ENCODE data around the gene TMEM120B. TPM values are rescaled to one million over a fixed set of nuclear protein-coding genes. Genes with fewer than 3 reads are reported as not detected.

TMEM120B gene
- total RNA-seq, 4 donors from 2014 or later = 1.9 to 19.9 (median 4.5) TPM

GRCh38 chr12:121792607-121793439 is 80.3 kb downstream of the TMEM120B start:
- H3K27ac ChIP-seq = peak overlapping the region; percentile 100
- no peaks in the 10 kb centered on the region for H3K9me3 ChIP-seq
- intact Hi-C loops (cut with DNase I; ENCODE audit: low total_unique reads) (loop anchor here (5.0 kb wide), 1 partner anchor 96 kb away; no protein-coding TSS in a partner anchor), in situ Hi-C loops (cut with MboI; ENCODE audit: low pct_ligation_motif_present in 1 of 4, low pct_unique_long_range_greater_than_20kb in 1 of 4, low sequenced_read_pairs in 3 of 4) (loop anchor here in 3 of 4 donors (5.0 to 10.0 kb wide), 3 partner anchors 92 to 101 kb away; partner anchors contain the start of gene PSMD9 (in 1 of the 3))
- WGBS, 2 donors (ENCODE audit: low coverage in 1 of 2) = 34 to 70% methylated on average over 2 to 41 of the region's 48 CpGs
- DNase-seq = peak; percentile 61
- H3K4me1 ChIP-seq = peaks cover 34 to 88% (median 55%) of the 10 kb centered on the region in 4 donors
- no peaks in the 10 kb centered on the region for H3K27me3 ChIP-seq
- no peaks in the 10 kb centered on the region for H3K36me3 ChIP-seq
- H3K4me3 ChIP-seq = peak overlapping the region; percentile 43 to 58 (median 50)
- no peak for TF ChIP-seq POLR2AphosphoS5 (IDR thresholded peaks at IDR 0.05)
- TF ChIP-seq EP300 (IDR thresholded peaks at IDR 0.05; ENCODE audit: low read depth) = no peak
- TF ChIP-seq POLR2A (IDR thresholded peaks at IDR 0.05) = no peak
- TF ChIP-seq CTCF (IDR thresholded peaks at IDR 0.05) = no peak

- TF ChIP-seq POLR2A (IDR thresholded peaks at IDR 0.05) (peak; percentile 53), CTCF (IDR thresholded peaks at IDR 0.05) (no peak), POLR2AphosphoS5 (IDR thresholded peaks at IDR 0.05) (peak in 2 of 3 donors; percentile 40 to 68), EP300 (IDR thresholded peaks at IDR 0.05; ENCODE audit: low read depth) (no peak)
- Histone ChIP-seq H3K27ac (peak within 1 kb of the TSS; percentile 100), H3K27me3 (no peaks in the 10 kb centered on the region), H3K4me3 (peak within 1 kb of the TSS; percentile 43 to 58 (median 50)), H3K9me3 (no peaks in the 10 kb centered on the region), H3K36me3 (no peaks in the 10 kb centered on the region), H3K4me1 (peaks cover 40 to 88% (median 61%) of the 10 kb centered on the region in 4 donors)
- DNase-seq = peak; percentile 73
- in situ Hi-C loops (cut with MboI; ENCODE audit: low pct_ligation_motif_present in 1 of 4, low pct_unique_long_range_greater_than_20kb in 1 of 4, low sequenced_read_pairs in 3 of 4) (loop anchor here in 3 of 4 donors (5.0 to 10.0 kb wide), 3 partner anchors 91 to 101 kb away; partner anchors contain the start of gene PSMD9 (in 1 of the 3)), intact Hi-C loops (cut with DNase I; ENCODE audit: low total_unique reads) (loop anchor here (5.0 kb wide), 1 partner anchor 96 kb away; no protein-coding TSS in a partner anchor)
- WGBS, 2 donors (ENCODE audit: low coverage in 1 of 2) = 0% methylated on average over 8 of the region's 36 CpGs; no CpG with 5 or more reads in 1 of the 2 donors
Observed at GRCh38 chr12:121793440-121793837, 80.9 kb downstream of the TMEM120B start, which contains the start of gene RHOF. Gene RHOF (minus strand): TSS chr12:121793688. CDS start chr12:121793633, 55 bp downstream.

- WGBS, 2 donors (ENCODE audit: low coverage in 1 of 2) = 1% methylated on average over 33 of the region's 59 CpGs; no CpG with 5 or more reads in 1 of the 2 donors
- Histone ChIP-seq H3K27me3 (no peaks in the 10 kb centered on the region), H3K4me3 (peak overlapping the region; percentile 43 to 58 (median 50)), H3K4me1 (peaks cover 45 to 88% (median 67%) of the 10 kb centered on the region in 4 donors), H3K36me3 (no peaks in the 10 kb centered on the region), H3K27ac (peak overlapping the region; percentile 100), H3K9me3 (no peaks in the 10 kb centered on the region)
- intact Hi-C loops (cut with DNase I; ENCODE audit: low total_unique reads) = loop anchor here (2.0 to 5.0 kb wide), 3 partner anchors 19 to 97 kb away; partner anchors contain the start of gene PSMD9
- DNase-seq = peak; percentile 96
- peak; percentile 30 to 74 (median 71) for TF ChIP-seq POLR2AphosphoS5 (IDR thresholded peaks at IDR 0.05)
- TF ChIP-seq POLR2A (IDR thresholded peaks at IDR 0.05) = peak; percentile 48
- TF ChIP-seq CTCF (IDR thresholded peaks at IDR 0.05) = peak; percentile 100
- TF ChIP-seq EP300 (IDR thresholded peaks at IDR 0.05; ENCODE audit: low read depth) = no peak
- in situ Hi-C loops (cut with MboI; ENCODE audit: low pct_ligation_motif_present in 1 of 4, low pct_unique_long_range_greater_than_20kb in 1 of 4, low sequenced_read_pairs in 3 of 4) = loop anchor here in 3 of 4 donors (5.0 to 10.0 kb wide), 3 partner anchors 91 to 102 kb away; partner anchors contain the start of gene PSMD9 (in 1 of the 3)
Observed at GRCh38 chr12:121793838-121794533, 81.4 kb downstream of the TMEM120B start.

All from transverse colon (tissue), 4 donors.